ENCODE data around the gene PHKA2. TPM values are rescaled to one million over a fixed set of nuclear protein-coding genes. Genes with fewer than 3 reads are reported as not detected.

PHKA2 gene
- total and polyA plus RNA-seq, 3 donors from 2014 or later, result 42.4 to 95.7 (median 89.9) TPM

DNA sequence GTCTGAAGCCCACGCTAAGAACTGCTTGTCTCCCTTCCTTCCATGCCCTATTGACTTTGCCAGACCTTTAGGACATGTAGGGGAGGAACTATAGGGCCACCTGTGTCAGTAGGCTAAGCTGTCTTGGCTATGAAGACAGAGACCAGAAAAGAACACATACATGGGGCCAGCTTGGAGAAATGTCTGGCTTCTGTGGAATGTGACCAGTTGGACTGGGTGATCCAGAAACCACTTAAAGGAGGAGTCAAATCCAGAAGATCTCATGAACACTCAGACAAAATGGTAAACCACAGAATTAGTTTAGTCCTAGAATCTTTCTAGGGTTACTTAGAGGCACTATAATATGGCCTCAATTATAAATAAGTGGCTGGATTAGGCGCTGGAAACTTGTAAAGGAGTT is 42.0 kb downstream of the PHKA2 start:
- Histone ChIP-seq H3K9me3 (no peaks in the 10 kb centered on the region), H3K4me3 (no peak overlapping the region), H3K27ac (no peak overlapping the region), H3K27me3 (no peaks in the 10 kb centered on the region), H3K4me1 (no peaks in the 10 kb centered on the region), H3K36me3 (ENCODE audit: low read depth, missing control alignments) (no peaks in the 10 kb centered on the region)
- 100% methylated on average over 1 to 2 of the region's 2 CpGs for WGBS, 2 donors
- intact Hi-C loops (cut with DNase I; ENCODE audit: low total_unique reads), result no loop called here
- TF ChIP-seq, protein P1, sequence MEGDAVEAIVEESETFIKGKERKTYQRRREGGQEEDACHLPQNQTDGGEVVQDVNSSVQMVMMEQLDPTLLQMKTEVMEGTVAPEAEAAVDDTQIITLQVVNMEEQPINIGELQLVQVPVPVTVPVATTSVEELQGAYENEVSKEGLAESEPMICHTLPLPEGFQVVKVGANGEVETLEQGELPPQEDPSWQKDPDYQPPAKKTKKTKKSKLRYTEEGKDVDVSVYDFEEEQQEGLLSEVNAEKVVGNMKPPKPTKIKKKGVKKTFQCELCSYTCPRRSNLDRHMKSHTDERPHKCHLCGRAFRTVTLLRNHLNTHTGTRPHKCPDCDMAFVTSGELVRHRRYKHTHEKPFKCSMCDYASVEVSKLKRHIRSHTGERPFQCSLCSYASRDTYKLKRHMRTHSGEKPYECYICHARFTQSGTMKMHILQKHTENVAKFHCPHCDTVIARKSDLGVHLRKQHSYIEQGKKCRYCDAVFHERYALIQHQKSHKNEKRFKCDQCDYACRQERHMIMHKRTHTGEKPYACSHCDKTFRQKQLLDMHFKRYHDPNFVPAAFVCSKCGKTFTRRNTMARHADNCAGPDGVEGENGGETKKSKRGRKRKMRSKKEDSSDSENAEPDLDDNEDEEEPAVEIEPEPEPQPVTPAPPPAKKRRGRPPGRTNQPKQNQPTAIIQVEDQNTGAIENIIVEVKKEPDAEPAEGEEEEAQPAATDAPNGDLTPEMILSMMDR (IDR thresholded peaks at IDR 0.05), result no peak
- no peak for TF ChIP-seq POLR2A (IDR thresholded peaks at IDR 0.05)
- DNase-seq, result no peak

DNA sequence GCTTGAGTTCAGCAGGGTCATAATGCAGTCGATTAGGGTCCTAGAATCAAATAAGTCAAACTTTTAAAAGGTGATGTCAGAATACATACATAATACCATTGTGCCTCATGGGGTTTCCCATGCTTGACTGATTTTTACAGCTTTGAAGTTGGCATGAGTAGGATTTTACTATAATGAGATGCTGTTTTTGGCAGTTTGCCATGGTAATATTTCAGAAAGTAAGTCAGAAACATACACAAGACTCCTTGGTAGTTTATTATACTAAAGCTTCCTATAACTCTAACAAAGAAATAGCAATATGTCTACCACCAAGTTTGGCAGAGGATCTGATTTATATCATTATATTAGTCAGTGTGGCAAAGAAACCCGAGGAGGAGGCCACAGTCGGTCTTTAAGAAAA is 45.2 kb downstream of the PHKA2 start:
- Histone ChIP-seq H3K4me1 (no peaks in the 10 kb centered on the region), H3K27me3 (no peaks in the 10 kb centered on the region), H3K9me3 (no peaks in the 10 kb centered on the region), H3K4me3 (no peak overlapping the region), H3K36me3 (ENCODE audit: low read depth, missing control alignments) (no peaks in the 10 kb centered on the region), H3K27ac (no peak overlapping the region)
- no peak for DNase-seq
- intact Hi-C loops (cut with DNase I; ENCODE audit: low total_unique reads), result no loop called here
- WGBS, 2 donors, result 68 to 86% methylated on average over 3 of the region's 3 CpGs
- TF ChIP-seq POLR2A (IDR thresholded peaks at IDR 0.05), result no peak
- TF ChIP-seq, protein P1 (IDR thresholded peaks at IDR 0.05), result no peak

DNA sequence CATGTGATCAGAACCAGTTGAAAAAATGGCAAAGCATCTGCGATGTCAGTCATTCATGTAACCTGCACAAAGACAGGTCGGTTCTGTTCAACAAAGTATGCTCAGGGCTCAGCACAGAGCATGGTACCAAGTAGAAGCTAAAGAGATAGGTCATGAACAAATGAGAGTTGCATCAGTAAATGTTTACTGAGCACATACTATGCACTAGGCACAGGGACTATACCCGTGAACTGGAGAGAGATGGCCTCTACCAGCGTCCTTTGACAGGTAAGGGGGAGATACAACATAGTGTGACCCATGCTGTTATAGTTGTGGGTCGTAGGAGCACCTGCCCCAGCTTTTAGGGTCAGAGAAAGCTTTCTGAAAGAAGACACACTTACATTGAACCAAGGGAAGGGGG is 46.7 kb downstream of the PHKA2 start:
- Histone ChIP-seq H3K27ac (no peak overlapping the region), H3K27me3 (no peaks in the 10 kb centered on the region), H3K36me3 (ENCODE audit: low read depth, missing control alignments) (no peaks in the 10 kb centered on the region), H3K4me1 (no peaks in the 10 kb centered on the region), H3K4me3 (no peak overlapping the region), H3K9me3 (no peaks in the 10 kb centered on the region)
- intact Hi-C loops (cut with DNase I; ENCODE audit: low total_unique reads), result no loop called here
- 86 to 96% methylated on average over 4 to 5 of the region's 5 CpGs for WGBS, 2 donors
- no peak for DNase-seq
- TF ChIP-seq, protein P1 (IDR thresholded peaks at IDR 0.05), result no peak
- TF ChIP-seq POLR2A (IDR thresholded peaks at IDR 0.05), result no peak

DNA sequence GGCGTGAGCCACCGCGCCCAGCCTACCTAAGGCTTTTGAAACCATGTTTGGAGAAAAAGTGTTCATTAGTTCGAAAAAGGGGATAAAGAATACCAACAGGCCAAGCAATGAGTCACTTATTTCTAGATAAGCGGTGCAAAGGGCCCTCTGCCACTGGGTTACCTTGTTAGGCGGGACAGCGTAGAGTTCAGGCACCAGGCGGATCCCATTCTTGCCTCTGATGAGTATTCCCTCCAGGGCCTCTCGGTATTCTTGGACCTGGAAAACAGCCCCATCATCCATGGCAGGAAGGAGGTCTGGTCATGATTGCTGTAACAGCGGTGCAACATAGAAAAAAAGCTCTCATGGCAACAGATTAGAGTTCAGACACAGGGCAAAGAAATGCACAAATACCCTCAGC is 48.0 kb downstream of the PHKA2 start:
- Histone ChIP-seq H3K27ac (no peak overlapping the region), H3K4me1 (no peaks in the 10 kb centered on the region), H3K4me3 (no peak overlapping the region), H3K9me3 (no peaks in the 10 kb centered on the region), H3K36me3 (ENCODE audit: low read depth, missing control alignments) (no peaks in the 10 kb centered on the region), H3K27me3 (no peaks in the 10 kb centered on the region)
- intact Hi-C loops (cut with DNase I; ENCODE audit: low total_unique reads), result no loop called here
- TF ChIP-seq, protein P1 (IDR thresholded peaks at IDR 0.05), result no peak
- no peak for TF ChIP-seq POLR2A (IDR thresholded peaks at IDR 0.05)
- whole genome bisulfite sequencing, 2 donors, result 91 to 96% methylated on average over 4 to 9 of the region's 10 CpGs
- no peak for DNase-seq

DNA sequence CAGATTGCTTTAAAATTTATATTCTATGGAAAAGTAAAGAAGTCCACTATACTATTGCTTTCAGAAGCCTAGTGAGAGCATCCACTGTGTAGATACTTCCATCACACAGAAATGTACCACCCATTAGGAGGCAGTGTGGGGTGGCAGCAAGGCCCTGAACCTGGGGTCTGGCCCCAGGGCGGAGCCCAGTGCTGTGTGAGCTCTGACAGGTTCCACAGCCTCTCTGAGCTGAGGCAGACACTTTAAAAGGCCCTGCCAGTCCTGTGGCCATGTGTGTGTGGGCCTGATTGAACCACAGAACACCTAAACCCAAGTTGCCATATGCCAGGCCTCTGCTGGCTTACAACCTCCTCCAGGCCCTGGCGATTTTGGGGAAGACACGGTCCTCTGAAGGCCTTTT is 49.2 kb downstream of the PHKA2 start:
- DNase-seq, result no peak
- H3K4me3 ChIP-seq, result no peak overlapping the region
- H3K4me1 ChIP-seq, result no peaks in the 10 kb centered on the region
- no peaks in the 10 kb centered on the region for H3K9me3 ChIP-seq
- intact Hi-C loops (cut with DNase I; ENCODE audit: low total_unique reads), result no loop called here
- H3K27ac ChIP-seq, result no peak overlapping the region
- H3K27me3 ChIP-seq, result no peaks in the 10 kb centered on the region
- no peaks in the 10 kb centered on the region for H3K36me3 ChIP-seq (ENCODE audit: low read depth, missing control alignments)
- 80 to 96% methylated on average over 1 to 3 of the region's 3 CpGs for WGBS, 2 donors
- TF ChIP-seq, protein P1 (IDR thresholded peaks at IDR 0.05), result no peak
- TF ChIP-seq POLR2A (IDR thresholded peaks at IDR 0.05), result no peak

Data from testis (tissue), 3 donors.